DOHH2 (cell line): ENCODE measurements around the gene FXYD7.

Experiments
- H3F3A ChIP-seq: fragments of 200-600 bp; sonication (generic), shearing (Covaris generic); 2 replicates; pipeline ENCODE4 v1.6.0; 2016; ENCODE audit warnings: antibody characterized with exemption, mild to moderate bottlenecking; ENCODE audit not compliant: control insufficient read depth, insufficient read depth
- H3K27ac ChIP-seq: fragments of 200-600 bp; sonication (generic); 2 replicates; pipeline ENCODE4 v1.5.1; 2014; ENCODE audit warnings: low read depth, mild to moderate bottlenecking, low read length, moderate library complexity
- H3K27me3 ChIP-seq: fragments of 200-600 bp; sonication (generic); 2 replicates; pipeline ENCODE4 v1.6.1; 2014; ENCODE audit warnings: mild to moderate bottlenecking, low read length, mixed read lengths; ENCODE audit not compliant: control insufficient read depth
- H3K36me3 ChIP-seq: fragments of 200-600 bp; sonication (generic); 2 replicates; pipeline ENCODE4 v1.6.1; 2014; ENCODE audit warnings: mild to moderate bottlenecking, low read length, moderate library complexity, mixed read lengths; ENCODE audit not compliant: control insufficient read depth
- H3K4me1 ChIP-seq: fragments of 200-600 bp; sonication (generic); 2 replicates; pipeline ENCODE4 v1.6.1; 2014; ENCODE audit warnings: mild to moderate bottlenecking, low read length, mixed read lengths; ENCODE audit not compliant: control insufficient read depth
- H3K4me2 ChIP-seq: fragments of 200-600 bp; sonication (generic); 2 replicates; pipeline ENCODE4 v1.6.0; 2014; ENCODE audit warnings: mild to moderate bottlenecking, low read length, moderate library complexity
- H3K4me3 ChIP-seq: fragments of 200-600 bp; sonication (generic); 2 replicates; pipeline ENCODE4 v1.5.1; 2014; ENCODE audit warnings: mild to moderate bottlenecking, low read length, mixed read lengths
- H3K79me2 ChIP-seq: fragments of 200-600 bp; sonication (generic); 2 replicates; pipeline ENCODE4 v1.6.1; 2014; ENCODE audit warnings: mild to moderate bottlenecking, low read length, mixed read lengths; ENCODE audit not compliant: control insufficient read depth
- H3K9me2 ChIP-seq: fragments of 200-600 bp; sonication (generic); replicated peaks from 2 replicates; pipeline ENCODE4 v1.6.1; 2014; ENCODE audit warnings: mild to moderate bottlenecking, low read length, mixed read lengths; ENCODE audit not compliant: control insufficient read depth
- H3K9me3 ChIP-seq: fragments of 200-600 bp; sonication (generic); 2 replicates; pipeline ENCODE4 v1.6.1; 2014; ENCODE audit warnings: antibody characterized with exemption, low read length, mixed read lengths; ENCODE audit not compliant: control insufficient read depth, insufficient read depth
- H4K20me1 ChIP-seq: fragments of 200-600 bp; sonication (generic); 2 replicates; pipeline ENCODE4 v1.6.0; 2014; ENCODE audit warnings: low read depth, mild to moderate bottlenecking, antibody characterized with exemption, low read length, moderate library complexity; ENCODE audit not compliant: control insufficient read depth, insufficient read depth
- EZH2phosphoT487 ChIP-seq: fragments of 200-600 bp; sonication (generic); IDR thresholded peaks from 2 replicates; pipeline ENCODE4 v1.6.1; 2017; ENCODE audit warnings: borderline replicate concordance, mild to moderate bottlenecking, antibody characterized with exemption, low read length, moderate library complexity, mixed read lengths
- TF ChIP-seq, protein P1 (sequence below): fragments of 200-600 bp; sonication (generic); IDR thresholded peaks from one replicate; pipeline ENCODE4 v1.5.1; 2014; ENCODE audit warnings: antibody characterized with exemption, mild to moderate bottlenecking, low read depth, low read length; ENCODE audit not compliant: poor library complexity, severe bottlenecking

FXYD7 gene

DNA sequence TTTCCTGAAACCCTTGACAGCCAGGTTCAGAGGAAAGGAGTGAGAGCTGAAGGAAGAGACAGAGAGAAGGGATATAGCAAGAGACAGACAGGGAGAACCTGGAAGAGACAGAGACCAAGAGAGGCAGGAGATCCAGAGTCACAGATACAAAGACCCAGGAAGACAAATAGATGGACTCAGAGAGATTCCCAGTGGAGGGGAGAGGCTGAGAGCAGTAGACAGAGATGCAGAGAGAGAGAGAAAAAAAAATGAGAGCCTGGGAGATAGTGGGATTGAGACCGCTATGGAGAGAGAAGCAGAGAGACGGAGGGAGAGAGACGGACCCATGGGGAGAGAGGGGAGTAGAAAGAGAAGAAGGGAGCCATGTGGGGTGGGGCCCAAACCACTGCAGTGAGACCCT, 763 bp downstream of the FXYD7 start:
- Histone ChIP-seq H3K4me3 (no peak overlapping the region), H3K36me3 (no peaks in the 10 kb centered on the region), H3K9me2 (no peaks in the 10 kb centered on the region), H3K4me1 (peaks cover 33% of the 10 kb centered on the region), H3K27ac (no peak overlapping the region), H3K4me2 (no peak overlapping the region), H3K9me3 (no peaks in the 10 kb centered on the region), H3F3A (peaks cover 8% of the 10 kb centered on the region; the same call in 1 of the 2 replicates), H3K27me3 (peaks cover 25% of the 10 kb centered on the region), H4K20me1 (no peaks in the 10 kb centered on the region), H3K79me2 (no peaks in the 10 kb centered on the region)
- TF ChIP-seq, protein P1, sequence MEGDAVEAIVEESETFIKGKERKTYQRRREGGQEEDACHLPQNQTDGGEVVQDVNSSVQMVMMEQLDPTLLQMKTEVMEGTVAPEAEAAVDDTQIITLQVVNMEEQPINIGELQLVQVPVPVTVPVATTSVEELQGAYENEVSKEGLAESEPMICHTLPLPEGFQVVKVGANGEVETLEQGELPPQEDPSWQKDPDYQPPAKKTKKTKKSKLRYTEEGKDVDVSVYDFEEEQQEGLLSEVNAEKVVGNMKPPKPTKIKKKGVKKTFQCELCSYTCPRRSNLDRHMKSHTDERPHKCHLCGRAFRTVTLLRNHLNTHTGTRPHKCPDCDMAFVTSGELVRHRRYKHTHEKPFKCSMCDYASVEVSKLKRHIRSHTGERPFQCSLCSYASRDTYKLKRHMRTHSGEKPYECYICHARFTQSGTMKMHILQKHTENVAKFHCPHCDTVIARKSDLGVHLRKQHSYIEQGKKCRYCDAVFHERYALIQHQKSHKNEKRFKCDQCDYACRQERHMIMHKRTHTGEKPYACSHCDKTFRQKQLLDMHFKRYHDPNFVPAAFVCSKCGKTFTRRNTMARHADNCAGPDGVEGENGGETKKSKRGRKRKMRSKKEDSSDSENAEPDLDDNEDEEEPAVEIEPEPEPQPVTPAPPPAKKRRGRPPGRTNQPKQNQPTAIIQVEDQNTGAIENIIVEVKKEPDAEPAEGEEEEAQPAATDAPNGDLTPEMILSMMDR: no peak
- no peak for TF ChIP-seq EZH2phosphoT487

DNA sequence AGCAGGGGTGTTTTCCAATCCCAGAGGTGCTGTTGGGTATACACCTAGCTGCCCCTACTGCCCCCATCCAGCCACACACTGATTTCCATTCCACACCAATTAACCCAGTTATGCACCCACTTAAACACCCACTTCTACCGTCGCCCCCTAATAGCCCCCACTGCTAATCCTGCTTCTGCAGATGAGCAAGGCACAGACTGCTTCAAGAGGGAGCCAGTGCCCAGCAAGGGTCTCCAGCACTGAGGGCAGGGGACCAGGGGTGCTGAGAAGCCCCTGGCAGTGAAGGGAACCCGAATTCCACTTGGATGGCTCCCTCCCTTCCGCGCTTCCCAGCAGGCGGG, 1.2 kb downstream of the FXYD7 start:
- no peaks in the 10 kb centered on the region for H3K9me3 ChIP-seq
- no peaks in the 10 kb centered on the region for H3K9me2 ChIP-seq
- no peak overlapping the region for H3K4me2 ChIP-seq
- no peaks in the 10 kb centered on the region for H3K36me3 ChIP-seq
- H3K4me3 ChIP-seq: no peak overlapping the region
- TF ChIP-seq EZH2phosphoT487: no peak
- TF ChIP-seq, protein P1: no peak
- H3K4me1 ChIP-seq: peaks cover 33% of the 10 kb centered on the region
- H3K27me3 ChIP-seq: peaks cover 25% of the 10 kb centered on the region
- no peaks in the 10 kb centered on the region for H3K79me2 ChIP-seq
- H3F3A ChIP-seq: peaks cover 8% of the 10 kb centered on the region; the same call in 1 of the 2 replicates
- no peaks in the 10 kb centered on the region for H4K20me1 ChIP-seq
- H3K27ac ChIP-seq: no peak overlapping the region

DNA sequence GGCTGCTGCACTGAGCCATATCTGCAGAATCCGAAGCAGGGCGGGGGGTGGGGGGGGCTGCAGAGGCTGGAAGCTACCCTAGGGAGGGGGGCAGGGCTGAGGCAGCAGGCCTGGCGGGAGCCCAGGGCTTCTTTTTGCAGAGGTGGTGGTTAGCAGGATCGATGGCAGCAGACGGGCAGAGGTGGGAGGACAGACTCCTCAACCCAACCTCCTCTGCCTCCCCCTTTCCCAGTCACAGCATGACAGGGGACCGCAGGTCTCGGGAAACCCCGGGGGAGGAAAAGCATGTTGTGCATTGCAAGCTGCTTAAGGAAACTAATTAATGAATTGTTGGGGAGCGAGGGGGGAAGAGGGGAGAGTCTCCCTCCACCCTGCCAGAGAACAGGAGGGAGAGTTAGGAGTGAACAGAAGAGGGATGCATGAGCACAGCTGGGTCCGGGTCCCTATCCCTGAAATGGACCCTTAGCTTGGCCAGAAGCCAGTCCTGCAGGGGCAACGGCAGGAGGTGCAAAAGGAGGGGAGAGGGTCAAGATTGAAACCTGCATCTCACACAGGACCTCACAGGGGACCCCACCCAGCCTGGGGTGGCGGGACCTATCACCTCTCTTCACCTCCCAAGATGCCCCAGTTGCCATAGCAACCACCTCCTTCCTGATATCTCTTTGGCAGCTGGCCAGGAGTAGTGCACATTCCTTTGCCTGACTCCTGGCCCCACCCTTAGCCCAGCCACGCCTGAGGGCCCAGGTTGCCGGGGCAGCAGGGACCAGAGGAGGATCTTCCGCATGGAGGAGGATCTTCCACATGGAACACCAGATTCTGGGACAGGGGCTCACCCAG, 1.8 kb downstream of the FXYD7 start:
- Histone ChIP-seq H3K4me2 (no peak overlapping the region), H3K9me2 (no peaks in the 10 kb centered on the region), H4K20me1 (no peaks in the 10 kb centered on the region), H3K4me3 (no peak overlapping the region), H3K36me3 (no peaks in the 10 kb centered on the region), H3K9me3 (no peaks in the 10 kb centered on the region), H3K27ac (no peak overlapping the region), H3K79me2 (no peaks in the 10 kb centered on the region), H3K27me3 (peaks cover 25% of the 10 kb centered on the region), H3K4me1 (peaks cover 33% of the 10 kb centered on the region), H3F3A (peaks cover 8% of the 10 kb centered on the region; the same call in 1 of the 2 replicates)
- TF ChIP-seq EZH2phosphoT487: no peak
- TF ChIP-seq, protein P1: no peak
